ENCODE results near the gene KCNT1.

Gene KCNT1

GRCh38 chr9:135825435-135826187 lies 123.6 kb downstream of the KCNT1 start:
- DNase-seq = no peak

- no peak for DNase-seq
These were observed 124.2 kb downstream of the KCNT1 start for GRCh38 chr9:135826188-135826545.

GRCh38 chr9:135827301-135827700 lies 125.3 kb downstream of the KCNT1 start:
- no peak for DNase-seq

GRCh38 chr9:135827866-135828580 lies 126.0 kb downstream of the KCNT1 start:
- DNase-seq = no peak

GRCh38 chr9:135828656-135829055 lies 126.7 kb downstream of the KCNT1 start:
- no peak for DNase-seq

- DNase-seq = no peak
These were observed 128.5 kb downstream of the KCNT1 start for GRCh38 chr9:135830496-135830895.

- DNase-seq = no peak
These were observed 131.9 kb downstream of the KCNT1 start for GRCh38 chr9:135833864-135834263.

GRCh38 chr9:135835131-135835530 lies 133.1 kb downstream of the KCNT1 start:
- no peak for DNase-seq

- DNase-seq = no peak
These were observed 137.5 kb downstream of the KCNT1 start for GRCh38 chr9:135839516-135839915.

GRCh38 chr9:135840107-135840506 lies 138.1 kb downstream of the KCNT1 start:
- no peak for DNase-seq

- no peak for DNase-seq
These were observed 138.6 kb downstream of the KCNT1 start for GRCh38 chr9:135840539-135840938.
